GM12801 (cell line): ENCODE data around the gene ITGA7.

Source experiments
- TF ChIP-seq, protein P1 (sequence below): IDR thresholded peaks from one replicate; pipeline ENCODE4 v1.5.1; 2011; ENCODE audit warnings: control low read depth; ENCODE audit not compliant: insufficient read length; ENCODE audit errors: extremely low read depth

ITGA7 gene

GRCh38 chr12:55659486-55660385 lies 48.0 kb downstream of the ITGA7 start:
- TF ChIP-seq, protein P1, sequence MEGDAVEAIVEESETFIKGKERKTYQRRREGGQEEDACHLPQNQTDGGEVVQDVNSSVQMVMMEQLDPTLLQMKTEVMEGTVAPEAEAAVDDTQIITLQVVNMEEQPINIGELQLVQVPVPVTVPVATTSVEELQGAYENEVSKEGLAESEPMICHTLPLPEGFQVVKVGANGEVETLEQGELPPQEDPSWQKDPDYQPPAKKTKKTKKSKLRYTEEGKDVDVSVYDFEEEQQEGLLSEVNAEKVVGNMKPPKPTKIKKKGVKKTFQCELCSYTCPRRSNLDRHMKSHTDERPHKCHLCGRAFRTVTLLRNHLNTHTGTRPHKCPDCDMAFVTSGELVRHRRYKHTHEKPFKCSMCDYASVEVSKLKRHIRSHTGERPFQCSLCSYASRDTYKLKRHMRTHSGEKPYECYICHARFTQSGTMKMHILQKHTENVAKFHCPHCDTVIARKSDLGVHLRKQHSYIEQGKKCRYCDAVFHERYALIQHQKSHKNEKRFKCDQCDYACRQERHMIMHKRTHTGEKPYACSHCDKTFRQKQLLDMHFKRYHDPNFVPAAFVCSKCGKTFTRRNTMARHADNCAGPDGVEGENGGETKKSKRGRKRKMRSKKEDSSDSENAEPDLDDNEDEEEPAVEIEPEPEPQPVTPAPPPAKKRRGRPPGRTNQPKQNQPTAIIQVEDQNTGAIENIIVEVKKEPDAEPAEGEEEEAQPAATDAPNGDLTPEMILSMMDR: no peak

DNA sequence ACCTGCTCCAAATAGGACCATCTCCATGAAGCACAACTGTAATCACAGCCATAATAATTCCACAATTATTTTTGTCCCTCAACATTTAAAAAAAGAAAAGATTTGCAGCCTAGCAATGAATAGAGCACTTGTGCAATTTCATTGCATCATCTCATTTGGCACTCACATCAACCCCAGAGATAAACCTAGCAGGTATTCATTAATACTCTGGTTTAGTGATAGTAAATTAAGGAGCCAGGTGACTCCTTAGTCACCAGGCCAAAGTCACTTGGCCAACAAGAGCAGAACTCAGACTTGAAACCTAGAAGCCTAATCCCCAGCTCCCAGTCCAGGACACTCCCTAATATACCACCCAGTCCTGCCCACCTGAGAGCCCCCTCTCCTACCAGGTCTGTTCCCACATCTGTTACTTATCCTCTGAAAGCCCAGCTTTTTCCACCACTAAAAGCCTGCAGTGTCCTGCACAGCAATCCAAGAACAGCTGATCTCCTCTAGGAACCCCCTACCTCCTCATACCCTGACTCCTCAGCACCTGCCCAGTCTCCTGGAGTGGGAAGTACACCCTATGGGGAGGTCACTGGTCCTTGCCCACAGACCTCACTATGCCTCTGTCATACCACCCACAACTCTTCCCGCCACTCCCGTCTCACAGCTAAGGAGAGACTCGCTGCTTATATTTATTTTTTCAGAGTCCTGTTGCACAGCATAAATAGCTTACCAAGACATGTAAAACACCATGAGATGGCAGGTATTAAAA lies 48.9 kb downstream of the ITGA7 start:
- TF ChIP-seq, protein P1: no peak

- TF ChIP-seq, protein P1: no peak
Observed at GRCh38 chr12:55658212-55658611, 49.5 kb downstream of the ITGA7 start.

DNA sequence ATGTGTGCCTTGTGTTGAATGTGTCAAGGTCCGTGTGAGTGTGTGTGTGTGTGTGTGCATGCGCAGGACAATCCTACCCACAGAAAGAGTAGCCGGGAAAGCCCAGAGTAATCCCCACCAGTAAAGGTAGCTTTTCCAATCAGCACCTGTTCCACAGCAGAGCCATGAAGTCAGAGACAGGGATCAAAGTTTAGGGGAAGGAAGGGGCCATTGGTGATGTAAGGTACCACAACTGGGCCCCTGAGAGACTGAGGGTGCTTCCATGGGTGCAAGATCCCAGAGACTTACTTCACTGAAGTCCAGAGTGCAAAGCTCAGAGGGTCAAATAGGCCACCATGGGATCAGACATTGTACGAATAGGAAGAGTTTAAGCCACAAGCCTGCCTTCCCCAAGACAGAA lies 50.5 kb downstream of the ITGA7 start:
- TF ChIP-seq, protein P1: no peak

DNA sequence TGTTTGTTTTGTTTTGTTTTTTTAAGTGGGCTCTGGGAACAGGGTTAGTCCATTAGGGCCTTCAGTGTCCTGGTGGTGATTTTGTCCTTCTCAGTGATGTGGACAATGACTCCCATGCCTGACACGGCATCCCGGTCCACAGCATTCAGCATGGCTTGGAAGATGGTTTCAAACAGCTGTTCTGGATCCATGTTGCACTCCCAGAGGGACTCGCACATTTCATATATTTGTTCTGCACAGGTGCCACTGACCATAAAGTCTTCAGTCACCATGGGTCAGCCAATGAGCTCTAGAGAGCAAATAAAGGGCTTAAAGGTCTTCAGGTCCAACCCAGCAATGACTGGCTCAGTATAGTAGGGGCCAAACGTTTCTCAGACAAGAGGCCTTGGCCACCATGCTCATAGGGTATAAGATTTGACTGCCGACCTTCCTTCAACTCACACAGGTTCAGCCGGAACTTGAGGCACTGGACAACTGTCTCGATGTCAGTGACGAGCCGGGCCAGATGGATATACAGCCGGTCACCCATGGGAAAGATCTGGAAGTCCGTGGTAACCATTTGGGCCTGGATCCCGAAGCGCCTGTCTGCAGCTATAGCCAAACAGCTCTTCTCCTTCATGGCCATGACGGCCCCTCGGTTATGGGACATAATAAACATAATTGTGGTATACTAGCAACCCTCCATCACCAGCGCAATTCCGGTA lies 53.0 kb downstream of the ITGA7 start:
- TF ChIP-seq, protein P1: no peak

GRCh38 chr12:55653031-55653430 lies 54.7 kb downstream of the ITGA7 start:
- TF ChIP-seq, protein P1: no peak

- TF ChIP-seq, protein P1: no peak
Observed at GRCh38 chr12:55652352-55652751, 55.4 kb downstream of the ITGA7 start.
